CD4-positive, alpha-beta T cell treated with Interleukin-4 for 4 hours (primary cell): Measurements from ENCODE around the gene PLEKHG4B.
"Not testable (repeated sequence)": the region's sequence is repeated elsewhere in the genome, so short reads cannot be mapped to it uniquely, and the experiment has no call there.

Experiments used
- DNase-seq: peaks from one replicate; pipeline ENCODE4 v3.0.0-alpha.2; 2020

The PLEKHG4B gene

GRCh38 chr5:96976-97660, 5.2 kb downstream of the PLEKHG4B start:
- DNase-seq = no peak

- DNase-seq = no peak
Observed at GRCh38 chr5:99815-100214, 7.8 kb downstream of the PLEKHG4B start.

- no peak for DNase-seq
Observed at GRCh38 chr5:102411-103043, 10.6 kb downstream of the PLEKHG4B start.

GRCh38 chr5:104106-104505, 12.1 kb downstream of the PLEKHG4B start:
- DNase-seq = not testable (repeated sequence)

- no peak for DNase-seq
Observed at GRCh38 chr5:104778-105296, 12.9 kb downstream of the PLEKHG4B start.

- DNase-seq = no peak
Observed at GRCh38 chr5:105504-106070, 13.6 kb downstream of the PLEKHG4B start.

- DNase-seq = no peak
Observed at GRCh38 chr5:106587-106986, 14.6 kb downstream of the PLEKHG4B start.

GRCh38 chr5:107526-107925, 15.6 kb downstream of the PLEKHG4B start:
- DNase-seq = no peak

GRCh38 chr5:109826-110225, 17.9 kb downstream of the PLEKHG4B start:
- DNase-seq = no peak

- DNase-seq = no peak
Observed at GRCh38 chr5:110270-110888, 18.4 kb downstream of the PLEKHG4B start.

GRCh38 chr5:111171-111570, 19.2 kb downstream of the PLEKHG4B start:
- no peak for DNase-seq

GRCh38 chr5:119486-120097, 27.6 kb downstream of the PLEKHG4B start:
- DNase-seq = no peak

- no peak for DNase-seq
Observed at GRCh38 chr5:121432-121831, 29.5 kb downstream of the PLEKHG4B start.

GRCh38 chr5:125815-126214, 33.8 kb downstream of the PLEKHG4B start:
- DNase-seq = no peak

- DNase-seq = no peak
Observed at GRCh38 chr5:126806-127205, 34.8 kb downstream of the PLEKHG4B start.

- no peak for DNase-seq
Observed at GRCh38 chr5:127886-128285, 35.9 kb downstream of the PLEKHG4B start.

GRCh38 chr5:128446-128845, 36.5 kb downstream of the PLEKHG4B start:
- no peak for DNase-seq

GRCh38 chr5:129148-129547, 37.2 kb downstream of the PLEKHG4B start:
- DNase-seq = no peak

- DNase-seq = no peak
Observed at GRCh38 chr5:129820-130219, 37.9 kb downstream of the PLEKHG4B start.

GRCh38 chr5:130601-131131, 38.7 kb downstream of the PLEKHG4B start:
- no peak for DNase-seq

GRCh38 chr5:136901-137300, 44.9 kb downstream of the PLEKHG4B start:
- no peak for DNase-seq

GRCh38 chr5:137741-138140, 45.8 kb downstream of the PLEKHG4B start:
- DNase-seq = no peak

- DNase-seq = no peak
Observed at GRCh38 chr5:138936-139335, 47.0 kb downstream of the PLEKHG4B start.
